Renal cortex interstitium (tissue), 15 donors: ENCODE measurements around the gene CERS4. TPM values are rescaled to one million over a fixed set of nuclear protein-coding genes. Genes with fewer than 3 reads are reported as not detected.
"Not testable (repeated sequence)": the region's sequence is repeated elsewhere in the genome, so short reads cannot be mapped to it uniquely, and the experiment has no call there.

Experiments
- DNase-seq, 11 donors: peaks; one replicate each; pipeline ENCODE4 v3.0.0-alpha.2; 2013; ENCODE audit warnings: low read depth in 9 of 11, low spot score in 4 of 11; ENCODE audit errors: extremely low read depth in 1 of 11
- long read RNA-seq, 16 experiments: transcript quantifications; one replicate each; lab custom pipeline, GENCODE V29; 2026
- polyA plus RNA-seq, 3 donors: library from polyadenylated mRNA; unstranded; fragments of 120-200 nt; gene quantifications; one replicate each; pipeline ENCODE4 v1.2.1, GENCODE V29; 2013; ENCODE audit not compliant: insufficient read length in 3 of 3

The CERS4 gene, protein sequence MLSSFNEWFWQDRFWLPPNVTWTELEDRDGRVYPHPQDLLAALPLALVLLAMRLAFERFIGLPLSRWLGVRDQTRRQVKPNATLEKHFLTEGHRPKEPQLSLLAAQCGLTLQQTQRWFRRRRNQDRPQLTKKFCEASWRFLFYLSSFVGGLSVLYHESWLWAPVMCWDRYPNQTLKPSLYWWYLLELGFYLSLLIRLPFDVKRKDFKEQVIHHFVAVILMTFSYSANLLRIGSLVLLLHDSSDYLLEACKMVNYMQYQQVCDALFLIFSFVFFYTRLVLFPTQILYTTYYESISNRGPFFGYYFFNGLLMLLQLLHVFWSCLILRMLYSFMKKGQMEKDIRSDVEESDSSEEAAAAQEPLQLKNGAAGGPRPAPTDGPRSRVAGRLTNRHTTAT
- polyA plus RNA-seq = 10 to 100 TPM; 31.8 to 55.9 (median 43.8) TPM
- long read RNA-seq, donor 1, partial matches to known transcripts = 5 of 10 reads
- long read RNA-seq, donor 1, other reads (novel, unspliced or antisense) = 0 of 10 reads
- long read RNA-seq, donor 2, partial matches to known transcripts = 0 of 7 reads
- long read RNA-seq, donor 2, other reads (novel, unspliced or antisense) = 0 of 7 reads
- long read RNA-seq, donor 3, partial matches to known transcripts = 0 of 3 reads
- long read RNA-seq, donor 3, other reads (novel, unspliced or antisense) = 0 of 3 reads
- long read RNA-seq, donor 4, partial matches to known transcripts = 318 of 324 reads
- long read RNA-seq, donor 4, other reads (novel, unspliced or antisense) = 0 of 324 reads
- long read RNA-seq, donor 5 = 0 reads
- long read RNA-seq, donor 6, partial matches to known transcripts = 10 of 15 reads
- long read RNA-seq, donor 6, other reads (novel, unspliced or antisense) = 0 of 15 reads
- long read RNA-seq, donor 7, partial matches to known transcripts = 389 of 396 reads
- long read RNA-seq, donor 7, other reads (novel, unspliced or antisense) = 0 of 396 reads
- long read RNA-seq, donor 8 = 0 reads
- long read RNA-seq, donor 9, partial matches to known transcripts = 16 of 20 reads
- long read RNA-seq, donor 9, other reads (novel, unspliced or antisense) = 0 of 20 reads
- long read RNA-seq, donor 10, partial matches to known transcripts = 5 of 12 reads
- long read RNA-seq, donor 10, other reads (novel, unspliced or antisense) = 0 of 12 reads
- long read RNA-seq, donor 11, partial matches to known transcripts = 21 of 22 reads
- long read RNA-seq, donor 11, other reads (novel, unspliced or antisense) = 0 of 22 reads
- long read RNA-seq, donor 12, partial matches to known transcripts = 0 of 4 reads
- long read RNA-seq, donor 12, other reads (novel, unspliced or antisense) = 0 of 4 reads
- long read RNA-seq, donor 13 = 0 reads
- long read RNA-seq, donor 14, transcript CERS4-201 (12 exons, 1,797 nt) = major isoform, 5 of 9 reads
- long read RNA-seq, donor 14, partial matches to known transcripts = 0 of 9 reads
- long read RNA-seq, donor 14, other reads (novel, unspliced or antisense) = 0 of 9 reads
- long read RNA-seq, donor 15, partial matches to known transcripts = 11 of 17 reads
- long read RNA-seq, donor 15, other reads (novel, unspliced or antisense) = 0 of 17 reads
- long read RNA-seq, donor 16, transcript CERS4-201 (12 exons, 1,797 nt) = major isoform, 6 of 94 reads
- long read RNA-seq, donor 16, partial matches to known transcripts = 83 of 94 reads
- long read RNA-seq, donor 16, other reads (novel, unspliced or antisense) = 0 of 94 reads

DNA sequence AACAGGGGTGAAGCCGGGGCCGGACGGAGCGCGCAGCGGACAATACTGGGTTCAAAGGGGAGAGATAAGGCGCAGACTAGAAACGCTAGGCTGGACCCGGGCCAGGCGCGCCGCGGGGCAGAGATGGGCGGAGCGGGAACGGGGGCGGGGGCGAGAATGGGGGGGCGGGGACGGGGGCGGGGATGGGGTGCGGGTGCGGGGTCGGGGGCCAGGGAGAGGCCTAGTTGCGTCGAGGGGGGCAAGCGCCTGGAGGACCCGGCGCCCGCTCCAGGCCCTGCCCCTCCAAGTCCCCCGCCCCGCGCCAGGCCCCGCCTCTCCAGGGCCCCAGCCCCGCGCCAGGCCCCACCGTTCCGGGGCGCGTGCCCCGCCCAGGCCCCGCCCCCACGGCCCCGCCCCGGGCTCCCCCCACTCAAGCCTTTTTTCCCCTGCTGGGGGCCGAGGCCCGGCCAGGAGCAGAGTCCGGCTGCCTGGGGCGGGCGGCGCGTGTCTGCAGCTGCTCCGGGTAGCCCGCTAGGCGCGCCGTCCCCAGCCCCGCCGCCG, at the start of gene CERS4:
Gene CERS4 (plus strand): TSS at position 449 of the 540 bp plus-strand sequence. CDS start 41,707 bp downstream, outside the sequence.
- peak in 7 of 11 donors; percentile 32 to 69 (median 63) for DNase-seq

DNA sequence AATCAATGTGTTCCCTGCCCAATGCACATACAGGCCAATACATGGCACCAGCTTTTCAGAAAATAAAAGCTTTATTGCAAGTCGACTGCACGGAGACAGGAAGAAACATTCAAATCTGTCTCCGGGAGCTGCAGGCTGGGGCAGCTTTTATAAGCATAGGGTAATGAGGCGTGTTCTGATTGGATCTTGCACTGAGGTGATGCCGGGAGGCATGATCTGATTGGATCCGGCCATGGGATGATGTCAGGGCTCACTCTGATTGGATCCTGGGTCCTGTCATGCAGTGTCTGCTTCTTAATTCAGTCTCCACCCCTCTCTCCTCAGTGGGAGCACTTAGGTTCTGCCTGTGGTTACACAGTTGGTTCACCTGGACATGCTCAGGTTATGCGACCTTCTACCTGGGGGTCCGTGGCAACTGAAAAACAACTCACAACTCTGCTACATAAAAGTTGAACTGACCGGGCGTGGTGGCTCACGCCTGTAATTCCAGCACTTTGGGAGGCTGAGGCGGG, 48.0 kb upstream of the CERS4 start:
- no peak for DNase-seq

DNA sequence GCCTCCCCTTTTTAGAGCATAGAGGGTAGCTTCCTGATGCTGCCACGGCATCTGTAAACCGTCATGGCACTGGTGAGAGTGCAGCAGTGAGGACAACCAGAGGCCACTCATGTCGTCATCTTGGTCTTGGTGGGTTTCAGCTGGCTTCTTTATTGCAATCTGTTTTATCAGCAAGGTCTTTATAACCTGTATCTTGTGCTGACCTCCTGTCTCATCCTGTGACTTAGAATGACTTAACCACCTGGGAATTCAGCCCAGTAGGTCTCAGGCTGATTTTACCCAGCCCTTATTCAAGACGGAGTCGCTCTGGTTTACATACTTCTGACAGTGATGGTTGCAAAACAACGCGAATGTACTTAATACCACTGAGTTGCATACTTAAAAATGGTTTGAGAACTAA, 45.4 kb upstream of the CERS4 start:
- no peak for DNase-seq

DNA sequence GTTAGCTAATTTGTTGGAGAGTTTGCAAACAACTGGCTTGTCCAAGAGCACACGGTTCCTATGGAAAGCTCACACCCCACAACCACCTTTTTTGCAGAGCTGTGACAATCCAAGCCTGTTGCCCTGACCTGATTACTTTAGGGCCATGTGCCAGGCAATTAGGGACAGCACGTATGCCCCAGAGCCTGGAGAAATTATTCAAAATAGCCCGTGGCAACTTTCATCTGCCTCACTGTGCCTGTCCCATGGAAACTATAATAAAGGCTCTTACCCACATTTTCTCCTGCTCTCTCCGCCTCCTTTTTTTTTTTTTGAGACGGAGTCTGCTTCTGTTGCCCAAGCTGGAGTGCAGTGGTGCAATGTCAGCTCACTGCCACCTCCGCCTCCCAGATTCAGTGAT, 41.2 kb upstream of the CERS4 start:
- DNase-seq = no peak

DNA sequence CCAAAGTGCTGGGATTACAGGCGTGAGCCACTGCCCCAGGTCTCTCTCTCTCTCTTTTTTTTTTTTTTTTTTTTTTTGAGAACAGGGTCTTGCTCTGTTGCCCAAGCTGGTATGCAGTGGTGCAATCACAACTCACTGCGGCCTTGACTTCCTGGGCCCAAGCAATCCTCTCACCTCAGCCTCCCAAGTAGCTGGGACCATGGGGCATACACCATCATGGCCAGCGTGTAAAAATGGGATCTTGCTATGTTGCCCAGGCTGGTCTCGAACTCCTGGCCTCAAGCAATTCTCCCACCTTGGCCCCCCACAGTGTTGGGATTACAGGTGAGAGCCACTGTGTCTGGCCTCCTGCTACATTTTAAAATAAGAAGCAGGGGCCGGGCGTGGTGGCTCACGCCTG, 40.6 kb upstream of the CERS4 start:
- no peak for DNase-seq

DNA sequence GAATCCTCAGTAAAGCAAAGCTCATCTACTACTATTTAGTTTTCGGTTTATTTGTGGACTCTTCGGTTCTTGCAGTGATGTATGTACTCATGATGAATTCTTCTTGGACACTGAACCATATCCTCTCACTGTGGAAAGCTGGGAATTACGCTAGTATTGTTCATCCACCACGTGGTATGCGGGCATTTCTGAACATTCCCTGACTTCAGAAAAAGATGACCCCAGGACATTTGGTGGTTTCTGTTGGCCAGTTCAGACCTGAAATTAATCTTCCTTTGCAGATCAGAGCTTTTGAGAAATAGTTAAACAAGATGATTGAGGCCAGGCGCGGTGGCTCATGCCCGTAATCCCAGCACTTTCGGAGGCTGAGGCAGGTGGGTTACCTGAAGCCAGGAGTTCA, 34.5 kb upstream of the CERS4 start:
- DNase-seq = no peak

DNA sequence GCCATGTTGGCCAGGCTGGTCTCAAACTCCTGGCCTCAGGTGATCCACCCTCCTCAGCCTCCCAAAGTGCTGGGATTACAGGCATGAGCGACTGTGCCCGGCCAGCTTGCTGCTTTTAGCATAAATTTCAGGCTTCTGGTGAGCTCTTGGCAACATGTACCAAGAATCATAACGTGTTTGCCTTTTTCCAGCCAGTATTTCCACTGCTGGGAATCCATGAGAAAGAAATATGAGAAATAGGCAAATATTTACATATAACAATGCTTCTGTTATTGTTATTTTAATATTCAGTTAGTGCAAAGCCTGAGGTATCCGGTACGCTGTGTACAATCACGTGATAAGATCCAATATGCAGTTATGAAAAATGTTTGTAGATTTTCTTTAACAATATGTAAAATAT, 29.2 kb upstream of the CERS4 start:
- no peak for DNase-seq

DNA sequence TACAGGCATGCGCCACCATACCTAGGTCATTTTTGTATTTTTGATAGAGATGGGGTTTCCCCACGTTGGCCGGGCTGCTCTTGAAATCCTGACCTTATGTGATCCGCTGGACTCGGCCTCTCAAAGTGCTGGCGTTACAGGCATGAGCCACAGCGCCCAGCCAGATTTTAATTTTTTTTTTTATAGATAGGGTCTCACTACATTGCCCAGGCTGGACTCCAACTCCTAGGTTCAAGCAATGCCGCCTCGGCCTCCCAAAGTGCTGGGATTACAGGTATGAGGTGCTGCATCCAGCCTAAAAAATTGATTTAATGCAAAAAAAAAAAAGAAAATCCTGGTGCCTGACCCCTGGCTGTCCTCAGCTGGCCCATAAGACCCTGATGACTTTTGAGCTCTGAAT, 24.9 kb upstream of the CERS4 start:
- no peak for DNase-seq

DNA sequence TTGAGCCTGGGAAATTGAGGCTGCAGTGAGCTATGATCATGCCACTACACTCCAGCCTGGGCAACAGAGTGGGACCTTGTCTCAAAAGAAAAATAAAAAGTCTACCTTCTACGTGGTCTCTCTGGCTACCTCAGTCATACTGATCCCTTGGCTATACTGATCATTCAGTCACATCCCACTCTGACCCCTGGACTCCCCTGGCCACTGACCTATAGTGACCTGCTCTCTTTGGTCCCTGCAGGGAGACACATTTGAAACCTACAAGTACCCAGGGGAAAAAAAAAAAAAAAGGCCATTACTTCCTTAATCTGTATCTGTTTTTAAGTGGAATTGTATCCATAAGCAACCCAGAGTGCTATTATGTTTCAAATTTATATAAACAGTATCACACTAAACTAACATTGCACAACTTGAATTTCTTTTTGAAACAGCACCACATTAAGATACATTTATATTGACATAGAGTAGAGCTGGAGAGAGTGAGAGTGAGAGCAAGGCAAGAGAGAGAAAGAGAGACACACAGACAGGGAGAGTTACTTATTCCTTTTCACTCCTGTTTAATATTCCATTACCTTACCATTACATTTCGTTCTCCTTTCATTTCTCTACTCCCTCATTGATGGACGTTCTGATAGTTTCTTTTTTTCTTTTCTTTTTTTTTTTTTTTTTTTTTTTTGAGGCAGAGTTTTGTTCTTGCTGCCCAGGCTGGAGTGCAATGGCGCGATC, 23.7 kb upstream of the CERS4 start:
- DNase-seq = no peak

DNA sequence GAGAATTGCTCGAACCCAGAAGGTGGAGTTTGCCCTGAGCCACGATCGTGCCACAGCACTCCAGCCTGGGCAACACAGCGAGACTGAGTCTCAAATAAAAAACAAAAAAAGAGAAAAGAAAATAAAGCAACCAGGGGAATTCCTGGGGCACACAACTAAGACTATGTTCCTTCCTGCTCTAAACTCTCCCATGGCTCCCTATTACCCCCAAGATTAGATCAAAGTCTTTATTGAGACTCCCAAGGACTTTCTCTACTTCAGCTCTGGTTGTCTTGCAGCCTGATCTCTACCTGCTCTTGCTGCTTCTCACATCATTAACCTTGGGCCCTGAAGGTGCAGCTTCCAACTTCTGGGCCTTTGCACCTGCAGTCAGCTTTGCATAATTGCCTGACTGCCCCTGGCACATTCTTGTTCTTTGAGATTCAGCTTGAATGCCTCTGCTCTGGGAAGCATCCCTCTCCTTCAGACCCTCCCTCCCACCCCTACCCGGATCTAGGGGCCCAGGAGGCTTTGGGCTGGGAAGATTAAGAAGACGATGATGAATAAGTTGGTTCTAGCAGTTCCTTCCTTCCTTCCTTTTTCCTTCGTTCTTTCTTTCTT, 16.8 kb upstream of the CERS4 start:
- DNase-seq = no peak

DNA sequence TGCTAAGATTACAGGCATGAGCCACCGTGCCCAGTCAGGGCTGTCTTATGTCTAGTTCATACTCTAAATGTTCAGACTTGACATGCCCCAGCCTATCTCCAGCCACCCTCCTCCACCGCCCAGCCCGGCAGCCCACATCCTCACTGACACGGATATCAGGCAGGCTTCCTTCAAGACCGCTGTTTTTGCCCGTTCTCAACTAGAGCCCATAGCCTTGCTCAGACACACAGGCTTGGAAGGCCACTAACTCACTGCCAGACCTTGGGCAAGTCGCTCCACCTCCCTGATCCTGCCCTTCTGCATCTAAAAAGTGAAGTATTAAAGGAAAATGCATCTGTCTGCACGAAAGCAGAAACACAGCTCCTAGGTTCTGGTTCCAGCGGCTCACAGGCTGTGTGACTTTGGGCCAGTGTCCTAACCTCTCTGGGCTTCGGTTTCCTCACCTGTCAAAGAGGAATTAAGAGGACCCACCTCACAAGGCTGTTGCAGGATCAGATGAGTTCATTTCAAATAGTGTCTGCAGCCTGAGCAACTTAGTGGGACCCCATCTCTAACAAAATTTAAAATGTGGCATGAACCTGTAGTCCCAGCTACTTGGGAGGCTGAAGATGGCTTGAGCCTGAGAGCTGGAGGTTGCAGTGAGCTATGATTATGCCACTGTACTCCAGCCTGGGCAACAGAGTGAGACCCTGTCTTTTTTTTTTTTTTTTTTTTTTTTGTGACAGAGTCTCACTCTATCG, 14.5 kb upstream of the CERS4 start:
- DNase-seq = no peak

DNA sequence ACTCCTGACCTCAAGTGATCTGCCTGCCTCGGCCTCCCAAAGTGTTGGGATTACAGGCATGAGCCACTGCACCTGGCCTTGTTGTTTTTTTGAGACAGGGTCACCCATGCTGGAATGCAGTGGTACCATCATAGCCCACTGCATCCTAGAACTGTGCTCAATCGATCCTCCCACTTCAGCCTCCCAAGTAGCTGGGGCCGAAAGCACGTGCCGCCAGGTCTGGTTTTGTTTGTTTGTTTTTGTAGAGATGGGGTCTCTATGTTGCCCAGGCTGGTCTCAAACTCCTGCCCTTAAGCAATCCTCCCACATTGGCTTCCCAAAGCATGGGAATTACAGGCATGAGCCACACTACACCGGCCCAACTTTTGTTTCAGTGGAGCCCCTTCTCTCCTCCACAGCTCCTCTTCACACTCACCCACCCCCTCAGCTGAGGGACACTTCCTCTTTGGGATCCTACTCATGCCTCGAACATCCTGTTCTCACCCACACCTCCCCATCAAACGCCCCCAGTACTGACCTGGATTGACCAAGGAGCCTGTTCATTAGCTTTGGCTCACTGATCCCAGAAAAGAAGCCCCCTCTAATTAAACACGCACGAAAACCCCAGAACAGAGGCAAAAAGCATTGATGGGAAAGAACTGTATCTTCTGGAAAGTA, 12.8 kb upstream of the CERS4 start:
- no peak for DNase-seq

DNA sequence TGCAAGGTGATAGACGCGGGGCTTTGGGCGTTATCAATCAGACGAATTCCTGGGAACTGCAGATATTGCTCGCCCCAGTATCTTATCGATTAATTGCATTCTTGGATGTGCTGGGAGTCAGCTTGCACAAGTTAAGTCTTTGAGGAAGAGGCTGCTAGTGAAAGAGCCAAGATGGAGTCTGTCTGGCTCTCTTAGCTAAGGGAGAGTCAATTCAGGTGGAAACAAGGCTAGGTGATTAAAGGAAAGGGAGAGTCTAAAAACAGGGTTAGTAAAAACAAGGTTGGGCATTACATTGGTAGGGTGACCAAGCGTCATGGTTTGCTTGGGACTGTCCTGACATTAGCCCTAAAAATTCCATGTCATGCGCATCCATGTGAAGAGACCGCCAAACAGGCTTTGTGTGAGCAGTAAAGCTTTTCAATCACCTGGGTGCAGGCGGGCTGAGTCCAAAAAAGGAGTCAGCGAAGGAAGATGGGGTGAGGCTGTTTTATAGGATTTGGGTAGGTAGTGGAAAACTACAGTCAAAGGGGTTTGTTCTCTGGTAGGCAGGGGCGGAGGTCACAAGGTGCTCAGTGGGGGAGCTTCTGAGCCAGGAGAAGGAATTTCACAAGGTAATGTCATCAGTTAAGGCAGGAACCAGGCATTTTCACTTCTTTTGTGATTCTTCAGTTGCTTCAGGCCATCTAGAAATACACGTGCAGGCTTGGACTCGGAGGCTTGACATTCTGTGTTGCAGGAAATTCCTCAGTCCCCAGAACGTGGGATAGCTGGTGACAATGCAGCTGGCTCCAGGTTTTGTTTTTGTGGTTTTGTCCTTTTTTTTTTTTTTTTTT, 5.7 kb upstream of the CERS4 start:
- DNase-seq = not testable (repeated sequence)

DNA sequence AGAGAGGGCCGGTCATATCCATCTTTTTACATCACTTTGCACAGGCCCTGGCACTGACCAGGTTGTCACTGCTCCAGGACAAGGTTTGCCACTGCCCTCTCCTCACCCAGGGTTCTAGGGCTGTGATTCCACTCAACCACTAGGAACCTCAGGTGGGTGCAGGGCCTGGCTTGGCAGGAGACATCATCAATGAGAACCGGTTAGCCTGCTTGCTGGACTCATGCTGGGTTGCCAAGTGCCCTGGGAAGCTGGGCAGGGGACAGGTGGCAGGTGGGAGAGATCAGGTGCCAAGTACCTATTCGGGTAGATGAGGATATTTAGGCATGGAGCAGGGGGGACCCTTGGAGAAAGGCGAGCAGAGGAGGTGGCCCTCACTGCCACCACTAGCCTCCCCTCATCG, 4.2 kb upstream of the CERS4 start:
- no peak for DNase-seq
